Dedifferentiated amniotic fluid mesenchymal stem cell (primary cell): ENCODE data around the gene TUBB1.
"Not testable (repeated sequence)": the region's sequence is repeated elsewhere in the genome, so short reads cannot be mapped to it uniquely, and the experiment has no call there.

Experiments used
- DNase-seq: peaks from one replicate; pipeline ENCODE4 v3.0.0-alpha.2; 2016; ENCODE audit errors: extremely low spot score

The TUBB1 gene

DNA sequence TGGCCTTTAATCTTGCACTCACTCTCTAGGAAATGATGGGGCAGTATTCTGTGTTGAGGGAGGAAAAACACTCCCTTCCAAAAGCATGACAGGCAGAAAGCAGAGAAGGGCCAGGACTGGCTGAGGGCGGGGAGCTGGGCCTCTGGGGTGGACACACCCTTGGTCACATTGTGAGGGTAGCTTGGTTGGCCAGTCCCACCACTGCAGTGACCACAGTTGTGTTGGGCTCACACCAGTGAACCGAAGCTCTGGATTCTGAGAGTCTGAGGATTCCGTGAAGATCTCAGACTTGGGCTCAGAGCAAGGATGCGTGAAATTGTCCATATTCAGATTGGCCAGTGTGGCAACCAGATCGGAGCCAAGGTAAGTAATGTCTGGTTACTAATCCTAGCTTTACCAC is at the start of gene TUBB1:
Gene TUBB1, plus strand, starts transcription at position 213 of the 400 bp plus-strand sequence. Its CDS starts 94 bp downstream, at position 307.
- DNase-seq, result no peak

DNA sequence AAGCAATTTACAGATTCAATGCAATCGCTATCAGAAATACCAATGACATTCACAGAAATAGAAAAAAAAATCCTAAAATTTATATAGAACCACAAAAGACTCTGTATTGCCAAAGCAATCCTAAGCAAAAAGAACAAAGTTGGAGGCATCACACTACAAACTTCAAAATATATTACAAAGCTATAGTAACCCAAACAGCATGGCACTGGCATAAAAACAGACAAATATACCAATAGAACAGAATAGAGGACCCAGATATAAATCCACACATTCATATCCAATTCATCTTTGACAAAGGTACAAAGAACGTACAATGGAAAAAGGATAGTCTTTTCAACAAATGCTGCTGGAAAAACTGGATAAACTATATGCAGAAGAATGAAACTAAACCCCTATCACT is 49.8 kb upstream of the TUBB1 start:
- no peak for DNase-seq

DNA sequence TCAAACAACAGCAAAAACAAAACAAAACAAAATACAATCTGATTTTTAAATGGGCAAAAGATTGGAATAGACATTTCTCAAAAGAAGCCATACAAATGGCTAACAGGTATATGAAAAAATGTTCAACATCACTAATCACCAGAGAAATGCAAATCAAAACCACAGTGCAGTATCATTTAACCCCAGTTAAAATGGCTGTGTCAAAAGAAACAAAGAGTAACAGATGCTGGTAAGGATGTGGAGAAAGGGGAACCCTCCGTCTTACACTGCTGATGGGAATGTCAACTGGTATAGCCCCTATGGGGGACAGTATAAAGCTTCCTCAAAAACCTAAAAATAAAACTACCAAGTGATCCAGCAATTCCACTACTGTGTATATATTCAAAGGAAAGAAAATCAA is 49.1 kb upstream of the TUBB1 start:
- no peak for DNase-seq

DNA sequence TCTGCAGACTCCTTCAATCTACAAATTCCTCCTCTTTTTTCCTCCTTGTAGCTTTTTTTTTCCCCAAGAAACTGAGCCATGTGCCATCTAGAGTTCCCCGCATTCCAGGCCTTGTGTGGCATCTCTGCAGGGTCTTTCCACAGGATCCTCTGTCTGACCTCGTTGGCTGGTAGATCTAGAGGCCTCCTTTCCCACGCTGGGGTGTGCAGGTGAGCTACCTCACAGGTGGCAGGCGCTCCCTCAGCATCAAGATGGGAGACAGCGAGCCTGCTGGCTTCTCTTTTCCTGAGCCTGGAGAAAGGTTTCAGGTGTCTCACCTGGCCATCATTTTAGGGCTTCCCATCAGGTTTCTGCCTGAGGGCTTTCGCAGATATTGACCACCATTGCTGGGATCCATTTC is 47.8 kb upstream of the TUBB1 start:
- no peak for DNase-seq

DNA sequence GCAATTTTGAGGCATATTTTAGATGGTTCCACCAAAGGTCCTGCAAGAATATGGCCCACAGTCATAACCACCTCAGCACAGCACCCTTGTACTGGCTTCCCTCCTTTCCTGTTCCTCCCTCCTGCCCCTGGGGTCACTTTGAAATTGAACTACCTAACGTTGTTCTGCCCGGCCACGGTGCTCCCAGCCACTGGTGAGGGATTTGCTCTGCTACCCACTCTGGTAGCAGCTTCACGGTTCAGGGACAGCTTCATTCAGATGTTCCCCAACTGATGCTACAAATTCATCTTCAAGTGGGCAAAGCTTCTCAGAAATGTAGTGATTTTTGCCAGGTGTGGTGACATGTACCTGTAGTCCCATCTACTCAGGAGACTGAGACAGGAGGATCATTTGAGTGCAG is 46.0 kb upstream of the TUBB1 start:
- DNase-seq, result no peak

DNA sequence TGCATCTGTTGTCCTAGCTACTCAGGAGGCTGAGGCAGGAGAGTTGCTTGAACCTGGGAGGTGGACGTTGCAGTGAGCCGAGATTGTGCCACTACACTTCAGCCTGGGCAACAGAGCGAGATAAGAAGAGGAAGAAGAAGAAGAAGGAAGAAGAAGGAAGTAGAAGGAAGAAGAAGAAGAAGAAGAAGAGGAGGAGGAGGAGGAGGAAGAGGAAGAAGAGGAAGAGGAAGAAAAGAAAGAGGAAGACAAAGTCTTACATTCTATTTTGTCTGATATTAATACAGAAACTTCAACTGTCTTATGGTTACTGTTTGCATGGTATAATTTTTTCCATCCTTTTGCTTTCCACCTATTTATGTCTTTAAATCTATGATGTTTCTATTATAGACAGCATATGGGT is 45.4 kb upstream of the TUBB1 start:
- DNase-seq, result no peak

DNA sequence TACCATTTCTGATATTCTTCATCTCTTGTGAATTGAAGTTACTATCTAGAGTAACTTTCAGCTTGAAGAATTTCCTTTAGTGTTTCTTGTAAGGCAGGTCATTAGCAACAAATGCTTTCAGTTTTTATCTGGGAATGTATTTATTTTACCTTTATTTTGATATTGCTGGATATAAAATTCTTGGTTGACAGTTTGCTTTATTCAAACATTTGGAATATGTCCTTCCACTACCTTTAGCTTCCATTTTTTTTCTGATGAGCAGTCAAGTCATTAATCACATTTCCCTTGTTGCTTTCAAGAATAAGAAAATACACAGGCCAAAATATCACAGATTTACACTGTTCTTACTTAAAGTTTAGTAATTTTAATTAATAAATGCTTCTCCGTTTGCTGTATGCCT is 43.9 kb upstream of the TUBB1 start:
- DNase-seq, result no peak

DNA sequence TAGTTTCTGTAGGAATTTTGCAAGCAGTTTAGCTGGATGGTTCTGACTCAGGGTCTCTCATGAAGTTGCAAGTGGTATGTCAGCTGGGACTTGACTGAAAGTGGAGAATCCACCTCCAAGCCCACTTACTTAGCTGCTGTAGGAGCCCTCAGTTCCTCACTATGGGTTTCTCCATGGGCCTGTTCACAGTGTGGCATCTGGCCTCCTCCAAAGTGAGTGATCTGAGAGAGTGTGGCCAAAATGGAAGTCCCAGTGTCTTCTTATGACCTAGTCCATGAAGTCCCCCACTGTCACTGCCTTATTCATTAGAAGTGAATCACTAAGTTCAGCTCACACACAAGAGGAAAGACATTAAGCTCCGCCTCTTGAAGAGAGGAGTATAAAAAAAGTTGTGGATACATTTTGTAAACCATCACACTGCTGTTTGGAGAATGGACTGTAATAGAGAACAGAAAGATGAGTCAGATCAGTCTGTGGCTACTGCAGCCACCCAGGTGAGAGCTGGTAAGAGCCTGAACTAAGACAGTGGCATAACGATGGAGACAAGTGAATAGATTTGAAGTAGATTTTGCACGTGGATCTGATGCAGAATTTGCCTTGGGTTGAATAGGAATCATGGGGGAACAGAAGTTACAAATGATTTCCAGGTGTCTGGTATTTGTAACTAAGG is 43.0 kb upstream of the TUBB1 start:
- DNase-seq, result no peak

DNA sequence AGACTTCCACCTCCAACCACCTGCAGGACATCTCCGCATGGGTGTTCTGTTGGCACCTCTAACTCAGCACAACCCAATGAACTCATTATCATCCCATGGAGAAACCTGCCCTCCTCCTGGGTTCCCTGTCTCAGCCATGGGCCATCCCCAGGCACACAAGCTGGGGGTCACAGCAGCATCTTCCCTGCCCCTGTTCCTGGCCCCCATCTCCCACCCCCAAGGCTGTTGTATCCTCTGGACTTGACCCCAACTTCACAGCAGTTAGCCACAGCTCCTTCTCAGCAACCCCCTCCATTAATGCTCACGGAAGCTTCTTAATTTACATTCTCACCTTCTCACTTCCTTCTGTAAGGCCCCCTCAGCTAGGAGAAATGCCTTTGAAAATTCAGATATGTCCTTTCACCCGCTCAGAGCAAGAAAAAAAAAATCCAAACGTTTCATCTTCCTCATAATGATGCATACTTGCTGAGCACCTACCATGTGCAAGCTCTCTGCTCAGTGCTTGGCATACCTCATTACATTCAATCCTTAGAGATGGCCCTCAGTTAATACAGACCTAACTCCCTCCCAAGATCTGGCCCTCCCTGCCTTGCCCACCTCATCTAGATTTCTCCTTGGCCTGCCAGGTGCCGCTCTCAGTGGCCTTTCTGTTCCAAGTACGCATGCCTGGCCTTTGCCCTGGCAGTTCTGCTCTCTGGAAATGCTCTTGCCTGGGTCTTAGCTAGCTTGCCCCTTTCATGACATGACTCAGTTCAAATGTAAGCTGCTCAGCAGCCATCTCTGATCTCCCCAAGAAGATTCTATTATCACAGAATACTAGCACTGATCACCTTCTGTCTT is 40.7 kb upstream of the TUBB1 start:
- DNase-seq, result no peak

DNA sequence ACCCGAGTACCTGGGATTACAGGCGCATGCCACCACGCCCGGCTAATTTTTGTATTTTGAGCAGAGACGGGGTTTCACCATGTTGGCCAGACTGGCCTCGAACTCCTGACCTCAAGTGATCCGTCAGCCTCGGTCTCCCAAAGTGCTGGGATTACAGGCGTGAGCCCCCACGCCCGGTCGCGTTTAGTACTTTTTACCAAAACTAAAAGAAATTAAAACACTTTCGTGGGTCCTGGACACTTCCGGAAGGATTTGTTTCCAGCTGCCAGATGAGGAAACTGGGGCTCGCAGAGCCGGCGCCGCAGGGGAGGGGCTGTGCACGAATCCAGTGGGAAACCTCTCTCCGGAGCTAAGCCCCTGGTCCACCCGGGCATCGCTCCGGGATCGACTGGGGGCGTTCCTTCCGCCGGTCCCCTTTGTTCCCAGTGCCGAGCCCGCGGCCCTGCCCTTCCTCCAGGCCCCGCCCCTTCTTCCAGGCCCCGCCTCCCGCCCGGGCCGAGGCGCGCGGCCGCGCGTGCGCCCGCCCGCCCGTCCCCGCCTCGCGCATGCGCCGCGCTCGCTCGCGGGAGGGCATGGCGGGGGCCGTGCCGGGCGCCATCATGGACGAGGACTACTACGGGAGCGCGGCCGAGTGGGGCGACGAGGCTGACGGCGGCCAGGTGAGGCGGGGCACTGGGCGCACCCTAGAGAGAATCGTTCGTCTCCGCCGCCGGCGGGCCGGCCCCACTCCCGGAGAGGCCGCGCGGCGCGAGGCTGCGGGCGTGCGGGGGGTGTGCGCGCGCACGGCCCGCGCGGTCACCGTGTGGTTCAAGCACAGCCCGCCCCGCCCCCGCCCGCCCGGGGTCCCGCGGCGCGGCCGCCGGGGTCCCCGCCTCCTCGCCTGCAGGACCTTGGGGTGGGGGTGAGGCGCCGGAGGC is 38.3 kb upstream of the TUBB1 start, which contains the start of gene NELFCD:
Gene NELFCD, plus strand, starts transcription at position 546 of the 917 bp plus-strand sequence. Its CDS starts 54 bp downstream, at position 600.
- DNase-seq, result peak; percentile 66

DNA sequence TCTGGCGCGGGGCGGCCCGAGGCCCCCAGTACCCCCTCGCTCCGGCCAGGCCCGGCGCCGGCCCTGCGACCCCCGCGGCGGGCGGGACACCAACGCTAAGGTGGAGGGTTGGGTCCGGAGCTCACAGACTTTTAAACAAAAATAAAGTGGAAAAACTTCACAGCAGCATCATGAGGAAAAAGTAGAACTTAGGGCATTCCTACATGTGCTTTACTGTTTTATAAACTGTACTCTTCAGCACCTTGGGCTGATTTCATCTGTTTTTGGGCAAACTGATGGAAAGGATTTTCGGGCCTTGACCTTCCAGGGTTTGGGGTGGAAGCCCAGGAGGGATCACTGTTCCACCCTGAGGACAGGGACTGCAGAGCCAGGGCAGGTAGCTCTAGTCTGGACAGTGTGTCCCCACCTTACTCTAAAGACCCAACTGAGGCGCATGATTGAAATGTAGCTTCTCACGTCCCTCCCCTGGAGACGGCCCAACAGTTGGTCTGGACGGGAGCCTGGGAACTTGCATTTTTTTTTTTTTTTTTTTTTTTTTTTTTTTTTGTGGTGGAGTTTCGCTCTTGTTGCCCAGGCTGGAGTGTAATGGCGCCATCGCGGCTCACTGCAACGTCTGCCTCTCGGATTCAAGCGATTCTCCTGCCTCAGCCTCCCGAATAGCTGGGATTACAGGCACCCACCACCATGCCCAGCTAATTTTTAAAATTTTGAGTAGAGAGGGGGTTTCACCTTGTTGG is 37.4 kb upstream of the TUBB1 start:
- DNase-seq, result no peak

DNA sequence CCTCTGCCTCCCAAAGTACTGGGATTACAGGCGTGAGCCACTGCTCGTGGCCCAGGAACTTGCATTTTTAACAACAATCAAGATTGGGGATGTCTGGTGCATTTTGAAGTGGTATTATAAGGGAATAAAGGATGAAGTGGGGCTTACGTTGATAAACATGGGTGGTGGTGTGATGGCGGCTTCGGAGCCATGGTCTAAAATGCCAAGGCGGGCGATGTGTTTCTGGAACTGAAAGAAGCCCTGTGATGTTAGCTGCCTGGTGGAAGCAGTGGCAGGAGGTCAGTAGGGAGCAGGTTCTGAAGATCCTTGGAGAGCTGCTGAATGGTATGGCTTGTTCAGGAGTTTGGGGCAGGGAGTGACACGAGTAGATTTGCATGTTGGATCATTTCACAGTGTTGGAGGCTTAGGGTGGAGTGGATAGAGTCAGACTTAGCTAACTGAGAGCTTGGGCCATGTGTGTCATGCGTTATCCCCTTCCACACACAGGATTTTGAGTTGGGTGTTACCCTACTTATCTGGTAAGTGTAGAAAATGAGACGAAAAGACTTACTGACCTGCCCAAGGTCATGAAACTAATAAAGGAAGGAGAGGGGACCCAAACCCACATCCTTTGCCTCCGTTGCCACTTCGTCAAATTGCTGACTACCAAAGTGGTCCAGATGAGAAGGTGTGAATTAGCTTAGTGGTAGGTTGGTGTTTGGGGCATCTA is 36.7 kb upstream of the TUBB1 start:
- no peak for DNase-seq

DNA sequence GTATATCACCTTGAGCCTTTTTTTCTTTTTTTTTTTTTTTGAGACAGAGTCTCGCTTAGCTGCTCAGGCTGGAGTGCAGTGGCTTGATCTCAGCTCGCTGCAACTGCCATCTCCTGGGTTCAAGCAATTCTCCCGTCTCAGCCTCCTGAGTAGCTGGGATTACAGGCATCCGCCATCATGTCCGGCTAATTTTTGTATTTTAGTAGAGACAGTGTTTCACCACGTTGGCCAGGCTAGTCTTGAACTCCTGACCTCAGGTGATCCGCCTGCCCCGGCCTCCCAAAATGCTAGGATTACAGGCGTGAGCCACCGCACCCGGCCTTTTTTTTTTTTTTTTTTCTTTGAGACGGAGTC is 36.1 kb upstream of the TUBB1 start:
- DNase-seq, result not testable (repeated sequence)

DNA sequence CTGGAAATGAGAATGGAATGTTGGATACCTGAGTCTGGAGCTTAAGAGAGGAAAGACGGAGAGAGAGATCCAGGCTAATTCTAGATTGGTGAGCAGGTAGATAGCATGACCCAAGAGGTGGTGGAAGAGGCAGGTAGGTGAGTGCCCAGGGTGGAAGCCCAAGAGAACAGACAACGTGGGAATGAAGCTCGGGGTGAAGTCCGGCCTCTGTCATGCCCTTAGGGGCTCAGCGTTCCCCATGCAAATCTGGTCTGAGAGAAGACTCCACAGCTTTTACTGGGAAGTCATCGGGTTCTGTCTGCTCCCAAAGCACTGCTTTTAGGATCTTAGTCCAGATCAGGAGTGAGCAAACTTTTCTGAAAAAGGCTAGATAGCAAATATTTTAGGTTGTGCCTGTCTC is 34.5 kb upstream of the TUBB1 start:
- DNase-seq, result no peak

DNA sequence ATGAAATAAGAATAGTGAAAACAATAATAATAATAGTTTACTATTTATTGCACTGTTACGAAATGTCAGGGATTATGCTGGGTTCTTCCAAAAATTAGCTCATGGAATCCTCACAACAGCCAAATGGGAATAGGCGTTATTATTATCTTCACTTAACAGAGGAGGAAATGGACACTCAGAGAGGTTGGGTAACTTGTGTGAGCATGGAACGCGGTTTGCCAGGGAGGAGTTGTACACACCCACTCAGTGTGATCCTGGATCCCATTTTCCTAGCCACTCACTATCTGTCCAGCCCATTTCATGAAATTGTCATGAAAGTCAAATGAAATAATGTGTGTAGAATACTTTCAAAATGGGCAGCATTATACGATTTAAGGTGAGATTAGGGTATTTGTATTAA is 33.6 kb upstream of the TUBB1 start:
- no peak for DNase-seq

DNA sequence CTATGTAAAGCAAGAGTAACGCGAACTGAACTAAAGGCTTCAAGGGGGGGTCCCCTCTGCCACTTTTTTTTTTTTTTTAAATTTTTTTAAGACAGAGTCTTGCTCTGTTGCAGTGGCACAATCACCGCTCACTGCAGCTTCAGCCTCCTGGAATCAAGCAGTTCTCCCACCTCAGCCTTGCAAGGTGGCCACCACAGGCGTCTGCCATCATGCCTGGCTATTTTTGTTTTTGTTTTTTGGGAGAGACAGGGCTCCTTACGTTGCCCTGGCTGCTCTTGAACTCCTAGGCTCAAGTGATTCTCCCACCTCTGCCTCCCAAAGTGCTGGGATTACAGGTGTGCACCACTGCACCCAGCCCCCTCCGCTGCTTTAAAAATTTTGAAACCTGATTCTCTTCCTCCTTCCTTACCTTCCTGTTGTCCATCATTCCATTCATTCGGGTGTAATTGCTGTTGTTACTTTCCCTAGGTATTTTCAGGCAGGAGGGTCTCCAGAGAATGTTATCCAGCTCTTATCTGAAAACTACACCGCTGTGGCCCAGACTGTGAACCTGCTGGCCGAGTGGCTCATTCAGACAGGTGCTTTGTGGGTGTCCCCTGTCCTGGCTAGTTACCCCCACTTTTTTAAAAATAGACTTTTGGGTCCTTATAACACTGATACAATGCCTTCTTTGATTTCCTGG is 32.8 kb upstream of the TUBB1 start:
- no peak for DNase-seq

DNA sequence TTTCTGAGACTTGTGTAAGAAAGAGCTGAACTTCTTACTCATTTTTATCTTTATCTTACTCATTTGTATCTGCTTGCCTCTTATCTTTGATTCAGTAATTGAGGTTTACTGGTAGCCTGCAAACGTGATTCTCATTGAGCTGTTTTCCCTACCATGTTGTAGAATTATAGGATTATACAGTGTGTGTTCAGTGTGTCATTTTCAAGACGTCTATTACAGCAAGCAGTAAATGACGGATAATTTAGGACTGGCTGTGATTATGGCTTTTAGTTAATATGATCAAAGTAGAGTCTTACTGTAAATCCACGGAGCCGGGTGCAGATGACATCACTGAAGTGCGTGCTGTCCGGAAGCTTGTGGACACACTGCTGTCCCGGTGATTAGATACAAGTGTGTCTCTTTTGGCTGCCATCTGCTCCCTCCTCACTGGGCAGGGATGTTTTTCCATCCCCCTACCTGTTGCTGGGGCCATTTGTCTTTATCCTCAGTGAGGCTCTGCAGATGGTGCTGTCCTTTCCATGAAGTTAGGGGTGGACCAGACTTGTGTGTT is 32.2 kb upstream of the TUBB1 start:
- no peak for DNase-seq

DNA sequence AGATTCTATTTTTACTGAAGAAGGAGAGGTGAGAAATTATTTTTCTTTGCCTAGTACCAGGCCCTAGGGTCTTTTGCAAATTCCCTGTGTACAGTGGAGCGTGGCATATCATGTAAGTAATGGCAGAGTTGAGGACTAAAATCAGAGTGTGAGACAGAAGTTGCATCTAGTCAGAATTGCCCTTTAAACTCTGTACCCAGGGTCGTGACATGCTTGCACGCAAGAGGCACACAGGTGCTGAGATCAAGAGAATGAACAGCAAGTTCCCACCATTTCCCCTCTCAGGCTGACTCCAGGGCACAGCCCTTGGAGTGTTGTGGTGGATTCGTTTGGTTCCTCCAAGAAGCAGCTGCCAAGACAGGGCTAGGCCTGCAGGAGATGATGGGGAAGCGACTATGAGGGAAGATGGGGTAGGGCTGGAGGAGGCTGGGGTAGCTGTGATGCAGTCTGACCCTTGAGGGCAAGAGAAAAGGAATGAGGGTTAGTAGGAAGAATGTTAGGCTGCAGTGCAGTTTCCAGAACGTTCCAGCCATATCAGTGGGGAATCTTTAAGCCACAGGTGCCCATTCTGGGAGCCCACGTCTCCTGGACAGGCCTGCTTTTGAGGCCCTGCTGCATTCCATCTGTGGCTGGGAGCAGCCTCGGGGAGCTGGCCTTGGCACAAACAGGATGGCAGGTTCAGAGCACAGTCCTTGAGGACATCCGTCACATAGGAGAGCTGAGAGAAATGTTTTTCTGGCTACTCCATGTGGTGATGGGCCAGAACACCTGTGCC is 31.3 kb upstream of the TUBB1 start:
- no peak for DNase-seq

DNA sequence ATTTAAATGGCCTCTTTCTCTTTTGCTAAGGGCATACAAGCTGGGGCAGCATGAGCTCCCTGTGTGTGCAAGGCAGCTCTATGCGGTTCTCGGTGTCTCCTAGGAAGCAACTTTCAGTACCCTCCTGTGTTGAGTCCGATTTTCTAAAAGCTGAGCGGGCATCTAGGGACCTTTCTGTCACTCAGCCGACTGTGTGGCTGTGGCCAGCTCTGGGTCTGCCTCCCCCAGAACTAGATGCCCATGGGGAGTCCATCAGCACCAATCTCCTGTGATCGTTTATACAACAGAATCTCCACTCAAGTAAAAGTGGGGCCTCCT is 30.7 kb upstream of the TUBB1 start:
- DNase-seq, result no peak
